ENCODE measurements around the gene CHL1. TPM values are rescaled to one million over a fixed set of nuclear protein-coding genes. Genes with fewer than 3 reads are reported as not detected.

The CHL1 gene
- total RNA-seq, 5 donors from 2014 or later (not counting 1 experiment from before 2014, with no cell fraction given) = 0.06 to 0.46 (median 0.18) TPM; not detected in 2

GRCh38 chr3:447671-448070 is 251.1 kb downstream of the CHL1 start:
- DNase-seq = no peak
- no peak overlapping the region for H3K4me3 Mint-ChIP-seq
- H3K27me3 ChIP-seq (replicated peaks in 1 of 2; ENCODE audit: control insufficient read depth in 2 of 2, extremely low read depth in 1 of 2, insufficient read depth in 2 of 2, low read length in 1 of 2) = no peaks in the 10 kb centered on the region
- no peaks in the 10 kb centered on the region for H3K9me3 ChIP-seq
- ATAC-seq (replicated peaks in 1 of 4) = no peak
- no peaks in the 10 kb centered on the region for H3K36me3 Mint-ChIP-seq
- WGBS (ENCODE audit: insufficient coverage) = 100% methylated on average over 2 of the region's 5 CpGs
- H3K4me1 ChIP-seq (ENCODE audit: control insufficient read depth in 1 of 2, extremely low read depth in 1 of 2, insufficient read depth in 2 of 2, low read length in 2 of 2) = no peaks in the 10 kb centered on the region
- no peak overlapping the region for H3K4me3 ChIP-seq (ENCODE audit: control insufficient read depth in 1 of 2, extremely low read depth in 1 of 2, low read length in 1 of 2)
- no peaks in the 10 kb centered on the region for H3K36me3 ChIP-seq (ENCODE audit: control insufficient read depth in 2 of 2, extremely low read depth in 1 of 2, insufficient read depth in 1 of 2, low read length in 1 of 2)
- no peak overlapping the region for H3K27ac Mint-ChIP-seq
- no peaks in the 10 kb centered on the region for H3K27me3 Mint-ChIP-seq
- POLR2A ChIA-PET = no interaction called here
- no peaks in the 10 kb centered on the region for H3K4me1 Mint-ChIP-seq
- CTCF ChIA-PET = no interaction called here
- peaks cover 0 to 16% (median 11%) of the 10 kb centered on the region in 3 donors for H3K9me3 Mint-ChIP-seq
- H3K27ac ChIP-seq (ENCODE audit: low read length) = no peak overlapping the region

DNA sequence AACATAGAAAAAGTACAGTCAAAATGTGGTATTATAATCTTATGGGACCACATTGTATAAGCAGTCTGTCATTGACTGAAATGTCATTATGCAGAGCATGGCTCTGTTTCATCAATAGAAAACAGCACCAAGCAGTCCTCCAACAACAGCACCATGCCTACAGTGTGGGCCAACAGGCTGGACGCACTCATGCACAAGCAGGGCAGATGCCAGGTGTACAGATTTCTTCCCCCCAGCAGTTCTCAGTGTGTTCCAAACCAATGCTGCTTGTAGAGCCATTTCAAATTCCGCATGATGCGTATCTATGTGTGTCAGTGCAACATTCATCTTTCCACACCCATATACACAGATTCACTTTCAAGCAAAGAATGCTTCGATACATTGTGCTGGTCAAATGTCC is 253.1 kb downstream of the CHL1 start:
- ChIA-PET CTCF (no interaction called here), POLR2A (no interaction called here)
- WGBS (ENCODE audit: insufficient coverage) = 57% methylated on average over 1 of the region's 4 CpGs
- no peaks in the 10 kb centered on the region for H3K27me3 ChIP-seq (replicated peaks in 1 of 2; ENCODE audit: control insufficient read depth in 2 of 2, extremely low read depth in 1 of 2, insufficient read depth in 2 of 2, low read length in 1 of 2)
- no peaks in the 10 kb centered on the region for H3K4me1 ChIP-seq (ENCODE audit: control insufficient read depth in 1 of 2, extremely low read depth in 1 of 2, insufficient read depth in 2 of 2, low read length in 2 of 2)
- no peaks in the 10 kb centered on the region for H3K4me1 Mint-ChIP-seq
- ATAC-seq (replicated peaks in 1 of 4) (no peak), DNase-seq (no peak)
- H3K4me3 ChIP-seq (ENCODE audit: control insufficient read depth in 1 of 2, extremely low read depth in 1 of 2, low read length in 1 of 2) = no peak overlapping the region
- H3K9me3 Mint-ChIP-seq = peaks cover 2 to 16% (median 14%) of the 10 kb centered on the region in 3 donors
- H3K27ac ChIP-seq (ENCODE audit: low read length) = no peak overlapping the region
- no peaks in the 10 kb centered on the region for H3K36me3 Mint-ChIP-seq
- no peak overlapping the region for H3K27ac Mint-ChIP-seq
- H3K9me3 ChIP-seq = no peaks in the 10 kb centered on the region
- H3K4me3 Mint-ChIP-seq = no peak overlapping the region
- H3K27me3 Mint-ChIP-seq = no peaks in the 10 kb centered on the region
- H3K36me3 ChIP-seq (ENCODE audit: control insufficient read depth in 2 of 2, extremely low read depth in 1 of 2, insufficient read depth in 1 of 2, low read length in 1 of 2) = no peaks in the 10 kb centered on the region

- H3K4me1 Mint-ChIP-seq = no peaks in the 10 kb centered on the region
- H3K9me3 ChIP-seq = no peaks in the 10 kb centered on the region
- no peak overlapping the region for H3K27ac ChIP-seq (ENCODE audit: low read length)
- H3K36me3 Mint-ChIP-seq = no peaks in the 10 kb centered on the region
- no peak overlapping the region for H3K4me3 Mint-ChIP-seq
- ATAC-seq (replicated peaks in 1 of 4) = no peak
- H3K27me3 ChIP-seq (replicated peaks in 1 of 2; ENCODE audit: control insufficient read depth in 2 of 2, extremely low read depth in 1 of 2, insufficient read depth in 2 of 2, low read length in 1 of 2) = no peaks in the 10 kb centered on the region
- ChIA-PET POLR2A (no interaction called here), CTCF (no interaction called here)
- H3K36me3 ChIP-seq (ENCODE audit: control insufficient read depth in 2 of 2, extremely low read depth in 1 of 2, insufficient read depth in 1 of 2, low read length in 1 of 2) = no peaks in the 10 kb centered on the region
- no peaks in the 10 kb centered on the region for H3K27me3 Mint-ChIP-seq
- H3K27ac Mint-ChIP-seq = no peak overlapping the region
- no peak overlapping the region for H3K4me3 ChIP-seq (ENCODE audit: control insufficient read depth in 1 of 2, extremely low read depth in 1 of 2, low read length in 1 of 2)
- H3K4me1 ChIP-seq (ENCODE audit: control insufficient read depth in 1 of 2, extremely low read depth in 1 of 2, insufficient read depth in 2 of 2, low read length in 2 of 2) = no peaks in the 10 kb centered on the region
- WGBS (ENCODE audit: insufficient coverage) = no CpG with 5 or more reads among the region's 2 CpGs
- DNase-seq = no peak
- peaks cover 2 to 7% (median 4%) of the 10 kb centered on the region in 3 donors for H3K9me3 Mint-ChIP-seq
These were observed 255.7 kb downstream of the CHL1 start for GRCh38 chr3:452221-452620.

DNA sequence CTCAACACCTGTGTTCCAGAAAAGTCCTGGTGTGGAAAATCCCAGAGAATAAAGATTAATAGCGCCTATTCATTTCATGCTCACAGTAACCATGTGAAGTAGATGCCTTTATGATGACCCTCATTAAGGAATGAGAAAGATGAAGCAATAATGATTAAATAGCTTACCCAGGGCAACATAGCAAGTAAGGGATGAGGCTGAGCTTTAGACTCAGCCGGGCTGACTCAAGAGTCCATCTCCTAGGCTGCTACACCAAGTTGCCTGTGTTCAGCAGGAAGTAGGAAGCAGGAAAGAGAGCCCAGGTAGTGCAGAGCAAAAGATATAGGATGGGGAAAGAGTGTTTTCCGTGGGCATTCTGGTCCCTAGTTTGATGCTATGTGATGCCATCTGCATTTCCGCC is 256.5 kb downstream of the CHL1 start:
- no peaks in the 10 kb centered on the region for H3K9me3 ChIP-seq
- ATAC-seq (replicated peaks in 1 of 4) (no peak), DNase-seq (no peak)
- no peak overlapping the region for H3K4me3 ChIP-seq (ENCODE audit: control insufficient read depth in 1 of 2, extremely low read depth in 1 of 2, low read length in 1 of 2)
- no peak overlapping the region for H3K4me3 Mint-ChIP-seq
- H3K27me3 Mint-ChIP-seq = no peaks in the 10 kb centered on the region
- ChIA-PET CTCF (no interaction called here), POLR2A (no interaction called here)
- no peaks in the 10 kb centered on the region for H3K27me3 ChIP-seq (replicated peaks in 1 of 2; ENCODE audit: control insufficient read depth in 2 of 2, extremely low read depth in 1 of 2, insufficient read depth in 2 of 2, low read length in 1 of 2)
- H3K27ac ChIP-seq (ENCODE audit: low read length) = no peak overlapping the region
- H3K36me3 ChIP-seq (ENCODE audit: control insufficient read depth in 2 of 2, extremely low read depth in 1 of 2, insufficient read depth in 1 of 2, low read length in 1 of 2) = no peaks in the 10 kb centered on the region
- no peaks in the 10 kb centered on the region for H3K4me1 Mint-ChIP-seq
- no peaks in the 10 kb centered on the region for H3K36me3 Mint-ChIP-seq
- no peaks in the 10 kb centered on the region for H3K4me1 ChIP-seq (ENCODE audit: control insufficient read depth in 1 of 2, extremely low read depth in 1 of 2, insufficient read depth in 2 of 2, low read length in 2 of 2)
- H3K27ac Mint-ChIP-seq = no peak overlapping the region
- 86% methylated on average over 1 of the region's 4 CpGs for WGBS (ENCODE audit: insufficient coverage)
- peaks cover 2 to 7% (median 3%) of the 10 kb centered on the region in 3 donors for H3K9me3 Mint-ChIP-seq

- ATAC-seq (replicated peaks in 1 of 4) = no peak
- Histone ChIP-seq H3K27ac (ENCODE audit: low read length) (no peak overlapping the region), H3K27me3 (replicated peaks in 1 of 2; ENCODE audit: control insufficient read depth in 2 of 2, extremely low read depth in 1 of 2, insufficient read depth in 2 of 2, low read length in 1 of 2) (no peaks in the 10 kb centered on the region), H3K36me3 (ENCODE audit: control insufficient read depth in 2 of 2, extremely low read depth in 1 of 2, insufficient read depth in 1 of 2, low read length in 1 of 2) (no peaks in the 10 kb centered on the region), H3K9me3 (no peaks in the 10 kb centered on the region), H3K4me3 (ENCODE audit: control insufficient read depth in 1 of 2, extremely low read depth in 1 of 2, low read length in 1 of 2) (no peak overlapping the region), H3K4me1 (ENCODE audit: control insufficient read depth in 1 of 2, extremely low read depth in 1 of 2, insufficient read depth in 2 of 2, low read length in 2 of 2) (no peaks in the 10 kb centered on the region)
- Mint-ChIP-seq H3K4me1 (no peaks in the 10 kb centered on the region), H3K27ac (no peak overlapping the region), H3K36me3 (no peaks in the 10 kb centered on the region), H3K9me3 (peaks cover 0 to 8% (median 6%) of the 10 kb centered on the region in 3 donors), H3K4me3 (no peak overlapping the region), H3K27me3 (no peaks in the 10 kb centered on the region)
- no peak for DNase-seq
- ChIA-PET CTCF (no interaction called here), POLR2A (no interaction called here)
- no CpG with 5 or more reads among the region's 2 CpGs for WGBS (ENCODE audit: insufficient coverage)
These were observed 258.4 kb downstream of the CHL1 start for GRCh38 chr3:454986-455385.

GRCh38 chr3:458124-458523 is 261.6 kb downstream of the CHL1 start:
- no peaks in the 10 kb centered on the region for H3K27me3 Mint-ChIP-seq
- no peak overlapping the region for H3K27ac Mint-ChIP-seq
- Histone ChIP-seq H3K4me1 (ENCODE audit: control insufficient read depth in 1 of 2, extremely low read depth in 1 of 2, insufficient read depth in 2 of 2, low read length in 2 of 2) (no peaks in the 10 kb centered on the region), H3K9me3 (no peaks in the 10 kb centered on the region), H3K4me3 (ENCODE audit: control insufficient read depth in 1 of 2, extremely low read depth in 1 of 2, low read length in 1 of 2) (no peak overlapping the region), H3K27ac (ENCODE audit: low read length) (no peak overlapping the region), H3K27me3 (replicated peaks in 1 of 2; ENCODE audit: control insufficient read depth in 2 of 2, extremely low read depth in 1 of 2, insufficient read depth in 2 of 2, low read length in 1 of 2) (no peaks in the 10 kb centered on the region), H3K36me3 (ENCODE audit: control insufficient read depth in 2 of 2, extremely low read depth in 1 of 2, insufficient read depth in 1 of 2, low read length in 1 of 2) (no peaks in the 10 kb centered on the region)
- CTCF ChIA-PET = interaction anchor here in 1 of 2 donors (0.5 kb wide), 1 partner anchor 8 kb away, joined by 3 read pairs; no protein-coding TSS in a partner anchor
- no peaks in the 10 kb centered on the region for H3K36me3 Mint-ChIP-seq
- DNase-seq = no peak
- POLR2A ChIA-PET = no interaction called here
- no peak overlapping the region for H3K4me3 Mint-ChIP-seq
- WGBS (ENCODE audit: insufficient coverage) = no CpG with 5 or more reads among the region's 3 CpGs
- peaks cover 0 to 7% (median 6%) of the 10 kb centered on the region in 3 donors for H3K9me3 Mint-ChIP-seq
- no peak for ATAC-seq (replicated peaks in 1 of 4)
- no peaks in the 10 kb centered on the region for H3K4me1 Mint-ChIP-seq

- ChIA-PET POLR2A (no interaction called here), CTCF (interaction anchor here in 1 of 2 donors (0.5 kb wide), 1 partner anchor 8 kb away, joined by 3 read pairs; no protein-coding TSS in a partner anchor)
- no peaks in the 10 kb centered on the region for H3K9me3 ChIP-seq
- Mint-ChIP-seq H3K9me3 (peaks cover 0 to 7% (median 6%) of the 10 kb centered on the region in 3 donors), H3K4me3 (no peak overlapping the region), H3K27me3 (no peaks in the 10 kb centered on the region), H3K4me1 (no peaks in the 10 kb centered on the region), H3K27ac (no peak overlapping the region), H3K36me3 (no peaks in the 10 kb centered on the region)
- ATAC-seq (replicated peaks in 1 of 4) (no peak), DNase-seq (no peak)
- no peak overlapping the region for H3K4me3 ChIP-seq (ENCODE audit: control insufficient read depth in 1 of 2, extremely low read depth in 1 of 2, low read length in 1 of 2)
- H3K27ac ChIP-seq (ENCODE audit: low read length) = no peak overlapping the region
- no peaks in the 10 kb centered on the region for H3K27me3 ChIP-seq (replicated peaks in 1 of 2; ENCODE audit: control insufficient read depth in 2 of 2, extremely low read depth in 1 of 2, insufficient read depth in 2 of 2, low read length in 1 of 2)
- WGBS (ENCODE audit: insufficient coverage) = 94% methylated on average over 3 of the region's 8 CpGs
- H3K4me1 ChIP-seq (ENCODE audit: control insufficient read depth in 1 of 2, extremely low read depth in 1 of 2, insufficient read depth in 2 of 2, low read length in 2 of 2) = no peaks in the 10 kb centered on the region
- no peaks in the 10 kb centered on the region for H3K36me3 ChIP-seq (ENCODE audit: control insufficient read depth in 2 of 2, extremely low read depth in 1 of 2, insufficient read depth in 1 of 2, low read length in 1 of 2)
These were observed 262.2 kb downstream of the CHL1 start for GRCh38 chr3:458653-459310.
